Stimulated activated naive CD8-positive, alpha-beta T cell treated with anti-CD3 and anti-CD28 coated beads, Interleukin-15, amount 100 ng/mL, for 72 hours (primary cell): Measurements from ENCODE around the gene NATD1.

Source experiments
- ATAC-seq: fragments of 150-1000 bp; cut with Tn5 transposase; 2 replicates; pipeline ENCODE4 v1.10.0; 2021; ENCODE audit warnings: mild to moderate bottlenecking, moderate library complexity
- DNase-seq, 2 donors: peaks; one replicate each; pipeline ENCODE4 v3.0.0; 2021 to 2022
- H3K27ac Mint-ChIP-seq, 2 donors: one replicate each; pipeline ENCODE4 v1.8.0; 2022; ENCODE audit warnings: mild to moderate bottlenecking in 2 of 2, mixed read lengths in 2 of 2, moderate library complexity in 2 of 2
- H3K27me3 Mint-ChIP-seq: one replicate; pipeline ENCODE4 v1.8.0; 2022; ENCODE audit warnings: mixed read lengths
- H3K4me1 Mint-ChIP-seq: one replicate; pipeline ENCODE4 v1.8.0; 2022; ENCODE audit warnings: mild to moderate bottlenecking, mixed read lengths
- H3K4me3 Mint-ChIP-seq, 2 donors: one replicate each; pipeline ENCODE4 v1.8.0; 2022; ENCODE audit warnings: mild to moderate bottlenecking in 2 of 2, mixed read lengths in 2 of 2, moderate library complexity in 1 of 2
- H3K9me3 Mint-ChIP-seq, 2 donors: one replicate each; pipeline ENCODE4 v1.8.0; 2022; ENCODE audit warnings: mixed read lengths in 2 of 2

Gene NATD1

DNA sequence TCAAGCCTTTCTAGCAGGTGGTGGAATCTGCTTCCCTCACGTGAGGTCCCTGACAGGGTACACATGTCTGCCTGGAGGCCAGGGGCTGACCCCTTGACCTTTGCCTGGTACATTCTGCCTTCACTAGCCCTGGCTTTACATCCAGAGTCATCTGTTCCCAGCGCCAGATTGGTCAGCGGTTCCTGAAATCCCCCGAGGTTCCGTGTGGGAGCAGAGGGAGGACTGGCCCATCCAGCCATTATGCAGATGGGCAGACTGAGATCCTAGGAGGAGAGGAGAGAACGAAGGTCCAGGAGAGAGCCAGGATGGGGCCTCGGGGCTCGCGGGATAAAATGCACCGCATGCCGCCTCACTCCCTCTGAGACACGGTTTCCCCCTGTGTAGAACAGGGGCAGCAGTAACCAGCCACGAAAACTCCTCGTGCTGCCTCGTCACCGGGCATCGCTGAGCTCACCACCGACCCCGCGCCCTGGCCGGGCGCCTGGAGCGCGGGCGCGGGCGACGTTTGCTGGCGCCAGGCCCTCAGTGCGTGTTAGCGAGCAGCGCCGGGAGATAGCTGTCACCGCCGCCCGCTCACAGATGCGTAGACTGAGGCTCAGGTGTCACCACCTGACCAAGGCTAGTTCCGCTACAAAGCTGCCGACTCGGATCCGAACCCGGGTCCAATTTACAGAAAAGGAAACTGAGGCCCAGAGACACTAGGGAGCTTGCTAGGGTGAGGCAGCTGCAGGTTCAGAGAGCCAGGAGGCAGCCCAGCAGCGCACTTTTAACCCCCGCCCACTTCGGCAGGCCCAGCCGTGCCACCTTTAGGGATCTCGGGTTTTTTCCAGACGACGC, 30.5 kb upstream of the NATD1 start:
- H3K4me1 Mint-ChIP-seq: peaks cover 70% of the 10 kb centered on the region

DNA sequence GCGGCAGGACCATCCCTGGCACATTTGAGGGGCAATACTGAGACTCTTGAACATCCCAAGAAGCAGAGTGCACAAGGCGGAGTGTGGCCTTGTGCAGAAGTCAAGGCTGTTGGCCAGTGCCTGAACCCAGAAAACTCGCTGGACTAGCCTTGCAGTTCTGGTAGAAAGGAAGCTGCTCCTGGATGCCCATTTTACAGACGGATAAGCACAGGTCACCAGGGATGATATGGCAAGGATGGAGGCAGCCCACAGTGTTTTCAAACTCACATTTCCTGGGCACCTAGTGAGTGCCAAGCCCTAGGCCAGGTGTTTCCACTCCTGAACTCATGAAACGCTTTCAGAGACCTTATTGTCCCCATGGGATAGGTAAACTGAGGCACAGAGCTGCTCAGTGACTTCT, 29.6 kb upstream of the NATD1 start:
- Mint-ChIP-seq H3K27ac (no peak overlapping the region), H3K27me3 (no peaks in the 10 kb centered on the region), H3K4me1 (peaks cover 69% of the 10 kb centered on the region), H3K9me3 (no peaks in the 10 kb centered on the region), H3K4me3 (peak overlapping the region; percentile 18 to 45)
- no peak for DNase-seq
- no peak for ATAC-seq

More for the DNA sequence above, 30.5 kb upstream of the NATD1 start:
- H3K27me3 Mint-ChIP-seq: no peaks in the 10 kb centered on the region
- no peaks in the 10 kb centered on the region for H3K9me3 Mint-ChIP-seq
- peak overlapping the region; percentile 93 to 99 for H3K4me3 Mint-ChIP-seq
- H3K27ac Mint-ChIP-seq: peak overlapping the region; percentile 29 to 77
- ATAC-seq: no peak
- no peak for DNase-seq

DNA sequence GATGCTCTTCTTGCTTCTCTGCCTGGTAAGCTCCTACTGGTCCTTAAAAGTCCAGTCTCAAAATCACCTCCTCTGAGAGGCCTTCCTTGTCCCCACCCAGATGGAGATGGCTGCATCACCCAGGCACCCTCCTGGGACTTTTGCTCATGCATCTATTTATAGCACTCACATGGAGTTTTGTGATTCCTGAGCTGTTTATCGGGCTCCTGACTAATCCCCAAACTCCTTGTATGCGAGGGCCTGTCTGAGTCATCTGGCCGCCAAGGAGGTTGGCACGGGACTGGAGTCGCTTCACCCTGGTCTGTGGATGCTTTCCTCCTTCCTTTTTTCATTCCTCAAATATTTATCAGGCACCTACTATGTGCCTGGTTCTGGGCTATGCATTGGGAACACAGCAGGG, 29.0 kb upstream of the NATD1 start:
- ATAC-seq (no peak), DNase-seq (no peak)
- Mint-ChIP-seq H3K27me3 (no peaks in the 10 kb centered on the region), H3K27ac (no peak overlapping the region), H3K4me3 (peak overlapping the region in 1 of 2 donors; percentile 45), H3K4me1 (peaks cover 63% of the 10 kb centered on the region), H3K9me3 (no peaks in the 10 kb centered on the region)

DNA sequence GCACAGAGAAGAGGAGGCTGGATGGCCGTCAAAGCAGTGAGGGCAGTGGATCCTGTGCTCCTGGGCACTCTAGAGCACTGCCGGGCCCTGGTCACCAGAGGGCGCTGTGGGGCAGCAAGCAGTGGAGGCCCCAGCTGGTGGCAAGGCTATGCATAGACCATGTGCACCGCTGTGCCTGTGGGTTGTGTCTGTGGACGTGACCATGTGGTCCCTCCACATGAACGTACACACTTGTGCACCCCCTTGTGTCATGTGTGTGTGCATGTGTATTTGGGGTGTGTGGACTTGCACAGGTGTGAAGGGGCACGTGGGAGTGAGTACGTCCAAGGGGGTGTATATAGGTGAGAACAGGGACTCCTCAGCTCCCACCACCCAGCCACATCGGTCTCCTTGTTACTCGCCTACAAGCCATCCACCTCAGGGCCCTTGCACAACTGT, 26.9 kb upstream of the NATD1 start:
- no peak overlapping the region for H3K4me3 Mint-ChIP-seq
- H3K27ac Mint-ChIP-seq: no peak overlapping the region
- H3K27me3 Mint-ChIP-seq: no peaks in the 10 kb centered on the region
- H3K4me1 Mint-ChIP-seq: peaks cover 65% of the 10 kb centered on the region
- peak; percentile 55 for ATAC-seq
- H3K9me3 Mint-ChIP-seq: no peaks in the 10 kb centered on the region
- DNase-seq: peak; percentile 88 to 89

DNA sequence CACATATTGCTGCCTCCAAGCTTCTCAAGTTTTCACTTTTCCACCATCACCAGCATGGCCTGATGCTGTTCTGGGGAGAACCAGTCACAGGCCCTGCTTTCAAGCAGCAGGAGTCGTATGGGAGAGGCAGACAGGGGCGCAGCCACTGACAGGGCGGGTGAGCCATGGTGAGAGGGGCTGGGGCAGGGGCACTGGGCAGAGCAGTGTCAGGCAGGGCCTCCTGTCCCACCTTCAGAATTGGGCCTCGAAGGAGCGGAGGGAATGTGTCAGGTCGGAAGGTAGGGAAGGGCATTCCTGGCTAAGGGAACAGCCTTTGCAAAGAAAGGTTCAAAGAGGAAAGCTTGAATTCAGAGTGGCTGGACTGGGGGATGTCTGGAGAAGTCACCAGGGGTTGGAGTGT, 26.4 kb upstream of the NATD1 start:
- H3K27ac Mint-ChIP-seq: no peak overlapping the region
- ATAC-seq: no peak
- H3K4me1 Mint-ChIP-seq: peaks cover 70% of the 10 kb centered on the region
- H3K4me3 Mint-ChIP-seq: no peak overlapping the region
- no peaks in the 10 kb centered on the region for H3K9me3 Mint-ChIP-seq
- no peaks in the 10 kb centered on the region for H3K27me3 Mint-ChIP-seq
- no peak for DNase-seq

DNA sequence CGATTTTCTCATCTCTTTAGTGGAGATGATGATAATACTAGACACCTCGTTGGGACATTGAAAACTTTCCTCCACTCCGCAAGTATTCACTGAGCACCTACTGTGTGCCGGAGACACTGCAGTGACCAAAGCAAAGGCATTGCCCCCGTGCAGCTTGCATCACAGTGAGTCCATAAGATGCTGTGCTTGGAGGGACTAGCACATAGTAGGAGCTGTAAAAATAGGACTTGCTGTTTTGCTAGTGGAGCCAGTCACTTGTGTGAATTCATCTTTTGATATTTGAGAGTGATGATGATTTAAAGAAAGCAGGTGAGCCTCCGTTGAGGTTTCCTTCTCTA, 26.0 kb upstream of the NATD1 start:
- H3K4me1 Mint-ChIP-seq: peaks cover 71% of the 10 kb centered on the region

DNA sequence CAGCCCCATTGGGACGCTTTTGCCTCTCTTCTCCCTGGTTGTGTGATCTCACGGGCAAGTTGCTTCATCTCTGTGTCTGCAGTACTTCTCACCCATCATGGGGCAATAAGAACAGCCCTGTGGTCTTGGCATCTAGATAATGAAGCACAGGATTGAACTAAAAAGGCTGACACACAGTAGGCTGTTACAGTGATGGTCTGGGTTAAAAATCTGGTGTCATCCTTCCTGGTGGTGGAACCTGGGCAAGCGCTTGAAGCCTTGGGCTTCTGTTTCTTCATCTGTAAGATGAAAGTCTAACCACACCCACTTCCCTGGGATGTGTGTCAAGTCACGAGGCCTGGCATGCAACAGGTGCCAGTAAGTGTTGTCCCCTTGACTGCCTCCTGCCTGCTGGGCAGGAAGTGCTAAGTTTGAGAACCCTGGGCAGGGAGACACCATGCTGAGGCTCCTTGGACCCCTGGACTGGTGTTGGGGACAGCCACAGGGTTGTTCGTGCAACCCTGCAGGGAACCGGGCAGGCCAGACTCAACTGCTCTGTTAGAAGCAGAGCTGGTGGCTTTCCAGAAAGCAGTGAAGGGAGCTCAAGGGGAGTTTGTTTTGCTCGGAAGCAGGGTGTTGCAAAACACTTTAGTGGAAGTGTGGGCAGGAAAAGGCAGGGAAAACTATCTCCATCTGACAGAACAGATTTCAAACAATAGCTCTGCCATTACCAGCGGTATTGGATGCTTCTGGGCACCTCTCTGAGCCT, 25.4 kb upstream of the NATD1 start:
- DNase-seq (peak in 1 of 2 donors; percentile 58), ATAC-seq (peak; percentile 25)
- Mint-ChIP-seq H3K27ac (peak overlapping the region in 1 of 2 donors; percentile 36), H3K27me3 (no peaks in the 10 kb centered on the region), H3K4me1 (peaks cover 68% of the 10 kb centered on the region), H3K9me3 (no peaks in the 10 kb centered on the region), H3K4me3 (no peak overlapping the region)

More for the DNA sequence above, 26.0 kb upstream of the NATD1 start:
- no peak overlapping the region for H3K4me3 Mint-ChIP-seq
- H3K27me3 Mint-ChIP-seq: no peaks in the 10 kb centered on the region
- DNase-seq: no peak
- no peaks in the 10 kb centered on the region for H3K9me3 Mint-ChIP-seq
- no peak overlapping the region for H3K27ac Mint-ChIP-seq
- ATAC-seq: no peak

DNA sequence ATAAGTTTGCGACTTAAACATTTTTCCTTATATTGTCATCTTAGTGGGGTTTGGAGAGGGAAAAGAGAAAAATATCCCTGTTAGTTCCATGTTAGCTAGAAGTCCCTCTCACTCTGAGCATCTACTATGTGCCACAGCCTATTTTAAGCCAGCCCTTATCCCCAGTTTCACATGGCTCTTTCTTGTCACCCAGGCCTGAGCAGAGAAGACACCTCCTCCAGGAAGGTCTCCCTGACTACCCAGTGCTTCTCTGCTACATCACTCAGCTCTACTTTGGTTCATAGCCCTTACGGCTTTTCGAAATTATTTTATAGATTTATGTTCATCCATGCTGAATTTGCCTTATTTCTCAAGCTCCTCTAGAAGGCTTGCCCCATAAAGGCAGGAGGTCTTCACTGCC, 24.1 kb upstream of the NATD1 start:
- no peak overlapping the region for H3K4me3 Mint-ChIP-seq
- peaks cover 55% of the 10 kb centered on the region for H3K4me1 Mint-ChIP-seq
- no peak for DNase-seq

DNA sequence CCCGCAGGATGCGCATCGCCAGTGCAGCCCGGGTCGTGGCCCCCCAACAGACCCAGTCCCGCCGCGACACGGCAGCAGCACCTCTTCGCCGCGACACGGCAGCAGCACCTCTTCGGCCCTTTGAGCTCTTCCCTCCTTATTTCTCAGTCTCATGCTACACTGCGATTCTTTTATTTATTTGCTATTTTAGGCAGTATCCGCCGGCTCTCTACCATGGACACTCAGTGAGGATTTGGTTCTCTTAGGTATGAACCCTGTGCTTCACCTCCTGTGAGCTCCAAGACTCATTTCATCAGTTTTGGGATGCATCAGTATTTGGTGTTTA, 23.0 kb upstream of the NATD1 start:
- H3K27ac Mint-ChIP-seq: peak overlapping the region; percentile 76 to 97
- H3K4me3 Mint-ChIP-seq: peak overlapping the region; percentile 88 to 98
- no peak for DNase-seq
- no peaks in the 10 kb centered on the region for H3K9me3 Mint-ChIP-seq
- H3K27me3 Mint-ChIP-seq: no peaks in the 10 kb centered on the region
- ATAC-seq: no peak
- peaks cover 50% of the 10 kb centered on the region for H3K4me1 Mint-ChIP-seq

More for the DNA sequence above, 24.1 kb upstream of the NATD1 start:
- H3K27ac Mint-ChIP-seq: no peak overlapping the region
- ATAC-seq: no peak
- H3K9me3 Mint-ChIP-seq: no peaks in the 10 kb centered on the region
- H3K27me3 Mint-ChIP-seq: no peaks in the 10 kb centered on the region

DNA sequence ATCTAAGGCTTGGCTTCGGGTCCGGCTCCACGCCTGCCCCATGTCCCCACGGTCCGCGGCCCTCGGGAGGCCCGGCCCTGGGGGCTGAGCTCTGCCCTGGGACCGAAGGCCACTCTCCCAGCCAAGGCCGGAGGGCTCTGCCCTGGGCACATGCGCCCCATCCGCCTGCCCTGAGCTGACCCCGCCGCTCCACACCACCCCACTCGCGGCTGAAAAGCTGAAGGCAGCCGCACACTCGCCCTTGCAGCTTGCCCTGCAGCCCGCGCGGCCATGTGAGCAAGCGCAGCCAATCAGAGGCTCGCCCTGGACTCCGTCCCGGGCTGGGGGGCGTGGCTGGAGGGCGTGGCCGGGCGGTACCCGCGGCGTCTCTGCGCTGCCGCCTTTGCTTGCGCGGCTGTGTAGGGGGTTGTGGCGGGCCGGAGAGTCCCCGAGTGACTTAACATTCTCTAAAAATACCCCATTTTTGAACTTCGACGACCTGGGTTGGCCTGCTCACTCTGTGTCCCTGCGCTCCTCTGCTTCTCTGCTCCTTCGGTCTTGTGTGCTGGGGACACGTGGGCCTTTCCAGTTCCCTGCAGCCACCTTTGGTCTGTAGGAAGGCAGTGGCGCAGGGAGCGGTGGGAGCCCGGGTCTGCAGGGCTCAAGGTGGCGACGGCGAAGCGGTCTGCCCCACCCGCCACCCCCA, 22.5 kb upstream of the NATD1 start:
- H3K4me3 Mint-ChIP-seq: peak overlapping the region; percentile 88 to 98
- H3K4me1 Mint-ChIP-seq: peaks cover 47% of the 10 kb centered on the region
- peak overlapping the region; percentile 82 to 97 for H3K27ac Mint-ChIP-seq
- no peaks in the 10 kb centered on the region for H3K27me3 Mint-ChIP-seq
- H3K9me3 Mint-ChIP-seq: no peaks in the 10 kb centered on the region
- DNase-seq: peak; percentile 94 to 95
- ATAC-seq: peak; percentile 93

DNA sequence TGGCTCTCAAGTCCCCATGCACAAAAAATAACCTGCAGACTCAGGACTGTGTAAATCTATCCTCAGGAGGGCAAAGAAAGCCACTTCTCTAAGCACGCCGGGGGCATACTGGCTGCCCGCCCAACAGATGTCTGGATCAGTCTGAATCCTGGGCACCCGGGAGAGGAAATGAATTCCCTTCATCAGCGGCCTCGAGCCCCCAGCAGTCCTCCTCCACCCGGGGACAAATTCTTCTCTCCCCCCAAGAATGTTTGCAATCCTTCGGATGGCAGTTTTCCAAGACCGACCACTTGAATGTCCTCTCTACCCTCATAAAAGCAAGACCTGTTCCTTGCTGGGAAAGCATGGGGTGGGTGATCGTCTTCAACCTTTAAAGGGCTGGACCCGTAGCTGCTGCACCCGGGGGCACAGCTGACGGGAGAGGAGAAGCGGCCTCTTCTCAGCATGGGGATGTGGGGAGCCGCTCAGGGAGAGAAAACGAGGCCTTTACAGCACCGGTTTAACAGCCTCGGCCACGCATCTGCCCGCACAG, 21.9 kb upstream of the NATD1 start:
- H3K27me3 Mint-ChIP-seq: no peaks in the 10 kb centered on the region
- peak; percentile 21 for ATAC-seq
- peak in 1 of 2 donors; percentile 9 for DNase-seq
- peak overlapping the region; percentile 88 to 98 for H3K4me3 Mint-ChIP-seq
- peaks cover 41% of the 10 kb centered on the region for H3K4me1 Mint-ChIP-seq
- H3K27ac Mint-ChIP-seq: peak overlapping the region in 1 of 2 donors; percentile 40
- no peaks in the 10 kb centered on the region for H3K9me3 Mint-ChIP-seq

DNA sequence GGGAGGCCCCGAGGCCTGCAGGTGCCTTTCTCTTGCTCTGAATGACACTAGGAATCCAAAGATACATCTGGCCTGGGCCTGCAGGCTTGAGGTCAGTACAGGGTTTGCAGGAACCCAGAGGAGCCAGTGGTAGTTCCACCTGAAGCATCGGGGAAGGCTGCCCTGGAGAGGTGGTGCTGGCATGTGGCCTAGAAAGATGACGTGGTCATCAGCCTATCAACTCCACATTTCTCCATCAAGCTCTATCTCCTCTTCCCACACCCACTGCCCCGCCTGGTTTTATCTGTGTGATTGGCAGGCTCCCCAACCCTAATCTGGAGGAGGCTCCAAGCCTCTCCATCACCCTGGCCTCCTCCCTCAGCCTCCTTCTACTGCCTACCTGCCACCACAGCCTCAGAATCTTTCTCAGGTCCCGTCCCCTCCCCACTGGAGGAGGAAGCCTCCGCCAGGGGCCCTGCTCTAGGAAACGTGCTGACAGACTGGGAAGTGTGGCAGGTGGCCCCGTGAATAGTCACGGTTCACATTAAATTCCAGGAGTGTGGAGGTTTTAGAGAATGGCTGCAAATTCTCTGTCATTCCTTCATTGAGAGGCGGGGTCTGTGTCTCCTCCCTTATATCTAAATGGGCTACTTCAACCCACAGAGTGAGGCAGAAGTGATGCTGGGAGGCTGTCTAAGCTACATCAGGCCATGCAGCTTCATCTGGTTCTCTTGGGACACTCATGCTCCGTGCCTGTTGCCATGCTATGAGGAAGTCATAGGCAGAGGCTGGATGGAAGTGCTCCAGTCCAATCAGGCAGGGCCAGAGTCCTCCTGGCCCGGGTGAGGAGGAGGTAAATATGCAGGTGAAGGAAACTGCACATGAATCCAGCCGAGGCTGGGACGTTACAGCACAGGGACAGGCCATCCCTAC, 19.9 kb upstream of the NATD1 start:
- DNase-seq (no peak), ATAC-seq (no peak)
- H3K27ac Mint-ChIP-seq: no peak overlapping the region
- H3K4me1 Mint-ChIP-seq: peaks cover 32% of the 10 kb centered on the region
- no peak overlapping the region for H3K4me3 Mint-ChIP-seq
- H3K9me3 Mint-ChIP-seq: no peaks in the 10 kb centered on the region
- H3K27me3 Mint-ChIP-seq: no peaks in the 10 kb centered on the region

DNA sequence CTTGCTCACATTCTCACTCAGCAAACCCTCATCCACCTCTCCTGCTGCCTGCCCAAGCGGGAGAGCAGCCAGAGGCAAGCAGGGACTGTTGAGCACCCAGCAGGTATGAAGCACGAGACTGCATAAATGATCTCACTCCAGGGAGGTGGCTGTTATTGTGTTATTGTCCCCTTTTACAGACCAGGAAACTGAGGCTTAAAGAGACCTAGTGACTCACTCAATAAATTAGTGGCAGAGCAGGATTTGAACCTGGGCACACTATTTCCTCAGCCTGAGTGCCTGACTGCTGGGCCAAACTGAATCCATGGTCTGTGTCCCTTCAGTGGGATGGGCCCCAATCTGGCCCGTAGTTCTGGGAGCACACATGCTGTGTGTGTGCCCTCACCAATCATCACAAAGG, 19.0 kb upstream of the NATD1 start:
- Mint-ChIP-seq H3K27ac (no peak overlapping the region), H3K9me3 (no peaks in the 10 kb centered on the region), H3K4me1 (peaks cover 39% of the 10 kb centered on the region), H3K4me3 (no peak overlapping the region), H3K27me3 (no peaks in the 10 kb centered on the region)
- ATAC-seq: no peak
- DNase-seq: no peak

DNA sequence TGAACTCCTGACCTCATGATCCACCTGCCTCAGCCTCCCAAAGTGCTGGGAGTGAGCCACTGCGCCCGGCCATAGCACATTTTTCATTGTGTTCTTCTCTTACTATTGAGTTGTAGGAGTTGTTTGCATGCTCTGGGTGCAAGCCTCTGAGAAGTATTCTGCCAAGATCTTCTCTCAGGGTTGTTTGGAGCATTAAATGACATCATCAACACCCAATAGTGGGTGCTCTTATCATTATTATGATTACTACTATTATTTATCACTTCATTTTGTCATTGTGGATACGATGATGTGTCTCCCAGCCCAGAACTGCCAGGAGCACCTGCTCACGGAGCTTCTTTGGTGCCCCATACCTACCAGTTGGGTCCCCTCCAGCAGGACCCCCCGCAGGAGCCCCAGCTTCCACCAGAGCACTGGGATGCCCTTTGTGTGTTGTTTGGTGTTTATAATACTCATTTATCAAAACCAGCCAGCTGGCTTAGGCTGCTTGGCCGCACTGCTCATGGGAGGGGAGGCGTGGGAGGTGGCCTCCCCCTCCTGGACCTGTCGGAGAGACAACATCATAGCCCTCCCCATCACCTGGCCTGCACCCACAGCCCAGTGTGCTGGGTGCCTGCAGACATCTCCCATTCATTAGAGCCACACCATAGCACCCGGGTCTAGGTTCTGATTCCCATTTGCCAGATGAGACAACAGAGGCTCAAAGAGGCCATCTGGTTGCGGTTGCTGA, 18.4 kb upstream of the NATD1 start:
- H3K9me3 Mint-ChIP-seq: no peaks in the 10 kb centered on the region
- no peaks in the 10 kb centered on the region for H3K27me3 Mint-ChIP-seq
- DNase-seq (no peak), ATAC-seq (no peak)
- no peak overlapping the region for H3K4me3 Mint-ChIP-seq
- peaks cover 35% of the 10 kb centered on the region for H3K4me1 Mint-ChIP-seq
- peak overlapping the region; percentile 48 to 57 for H3K27ac Mint-ChIP-seq
